HG02970 (cell line): ENCODE measurements around the gene TRIM15.

Source experiments
- ATAC-seq: cut with Tn5 transposase; IDR thresholded peaks from one replicate; pipeline ENCODE4 v1.9.1; 2021; ENCODE audit warnings: mild to moderate bottlenecking, moderate library complexity, moderate number of reproducible peaks; ENCODE audit not compliant: unreplicated experiment, low FRiP score

The TRIM15 gene

DNA sequence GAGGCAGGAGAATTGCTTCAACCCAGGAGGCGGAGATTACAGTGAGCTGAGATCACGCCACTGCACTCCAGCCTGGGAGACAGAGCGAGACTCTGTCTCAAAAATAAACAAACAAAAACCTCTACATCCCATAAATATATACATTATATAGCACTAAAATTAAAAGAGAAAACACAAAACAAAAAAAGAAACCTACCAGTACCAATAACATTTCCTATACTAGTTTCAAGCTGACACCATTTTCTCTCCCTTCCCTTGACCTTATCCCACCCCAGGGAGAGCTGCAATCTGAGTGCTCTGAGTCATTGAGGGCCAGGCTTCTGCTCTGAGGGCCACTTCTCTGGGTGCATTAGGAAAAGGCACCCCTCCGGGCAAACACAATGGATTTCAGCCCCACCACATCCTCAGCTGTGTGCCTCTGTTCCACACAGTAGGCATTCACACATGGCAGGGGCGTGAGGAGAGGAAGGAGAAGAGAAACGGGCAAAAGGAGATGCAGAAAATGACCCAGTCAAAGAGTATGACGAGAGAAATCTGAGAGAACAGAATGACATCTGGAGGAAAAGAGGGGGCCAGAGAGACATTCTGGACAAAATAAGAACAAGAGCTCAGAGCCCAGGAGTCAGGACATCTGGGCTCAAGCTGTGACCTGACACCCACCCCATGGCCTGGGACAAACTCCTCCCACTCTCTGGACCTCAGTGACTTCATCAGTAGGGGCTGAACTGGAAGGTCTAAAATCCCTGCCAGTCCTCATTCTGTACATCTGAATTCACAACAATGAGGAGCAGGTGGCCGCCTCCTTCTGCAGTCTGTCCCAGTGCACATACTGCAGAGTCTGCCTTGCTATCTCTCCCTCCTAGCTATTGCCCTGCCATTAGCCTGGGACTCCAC lies 31.7 kb downstream of the TRIM15 start:
- ATAC-seq, result no peak

DNA sequence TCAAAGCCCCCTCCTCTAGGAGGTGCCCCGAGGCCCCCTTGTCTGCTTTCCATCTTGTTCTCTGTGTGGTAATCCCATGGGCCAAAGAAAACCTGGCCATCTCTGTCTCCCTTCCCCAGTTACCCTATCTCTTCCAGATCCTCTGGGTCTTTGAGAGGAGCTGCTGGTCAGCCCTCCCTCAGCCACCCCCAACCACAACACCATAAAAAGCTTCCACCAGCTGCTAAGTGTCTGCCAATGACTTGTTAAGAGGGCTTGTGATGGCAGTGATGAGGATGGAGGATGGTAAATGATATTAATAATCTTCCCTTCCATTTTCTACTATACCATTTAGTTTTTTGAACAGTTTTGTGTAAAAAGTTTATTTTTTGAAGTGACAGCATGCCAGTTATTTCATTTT lies 32.6 kb downstream of the TRIM15 start:
- no peak for ATAC-seq

DNA sequence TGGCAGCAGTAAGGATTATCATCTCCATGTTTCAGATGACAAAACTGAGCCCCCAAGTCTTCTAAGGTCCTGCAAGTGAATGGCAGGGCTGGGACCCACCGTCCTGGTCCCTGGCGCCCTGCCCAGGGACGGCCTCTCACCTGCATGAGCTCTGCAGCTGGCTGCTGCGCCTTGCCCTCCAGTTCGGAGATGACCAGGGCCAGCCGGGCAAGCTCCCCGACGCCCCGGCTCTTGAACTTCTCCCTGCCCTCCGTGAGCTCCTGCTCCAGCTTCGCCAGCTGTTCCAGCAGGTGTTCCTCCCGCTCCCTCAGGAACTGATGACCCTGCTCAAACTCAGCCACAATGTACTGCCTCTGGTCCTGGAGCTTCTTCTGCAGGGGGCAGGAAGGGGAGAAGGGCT lies 33.0 kb downstream of the TRIM15 start:
- ATAC-seq, result no peak

DNA sequence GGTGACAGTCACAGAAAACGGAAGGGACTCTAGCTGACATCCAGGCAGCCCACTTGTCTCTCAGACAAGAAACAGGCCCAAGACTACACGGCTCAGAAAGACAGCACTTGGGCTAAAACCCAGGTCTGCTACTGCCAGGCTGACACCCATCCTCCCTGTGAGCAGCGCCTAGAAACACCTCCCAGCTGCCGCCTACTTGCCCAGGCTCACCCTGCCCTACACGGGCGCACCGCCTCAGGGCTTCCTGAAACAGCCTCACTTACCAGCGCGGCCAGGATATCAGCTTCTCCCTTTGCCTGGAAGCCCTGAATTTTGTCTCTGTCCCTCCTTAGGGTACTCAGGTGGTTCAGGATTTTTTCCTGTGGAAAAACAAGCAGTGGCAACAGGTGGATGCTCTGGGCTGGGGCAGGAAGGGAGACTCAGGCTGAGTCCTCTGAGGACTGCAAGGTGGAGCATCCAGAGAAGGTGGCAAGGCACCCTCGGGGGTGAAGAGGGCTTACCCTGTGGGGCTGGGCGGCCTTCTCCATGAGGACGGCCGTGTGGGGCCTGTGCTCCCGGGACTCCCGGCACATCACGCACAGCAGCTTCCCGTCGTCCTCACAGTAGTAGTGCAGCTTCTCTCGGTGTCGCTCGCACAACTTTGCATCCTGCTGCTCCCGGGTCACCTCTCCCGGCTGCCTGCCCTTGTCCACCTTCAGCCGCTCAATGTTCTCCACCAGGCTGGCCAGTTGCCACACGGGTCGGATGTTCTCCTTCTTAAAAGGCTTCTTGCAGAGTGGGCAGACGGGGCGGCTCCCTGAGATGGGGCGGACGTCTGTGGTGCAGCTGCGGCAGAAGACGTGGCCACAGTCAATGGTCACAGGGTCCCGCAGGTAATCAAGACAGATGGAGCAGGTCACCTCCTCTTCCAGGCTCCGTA lies 35.1 kb downstream of the TRIM15 start:
- no peak for ATAC-seq

DNA sequence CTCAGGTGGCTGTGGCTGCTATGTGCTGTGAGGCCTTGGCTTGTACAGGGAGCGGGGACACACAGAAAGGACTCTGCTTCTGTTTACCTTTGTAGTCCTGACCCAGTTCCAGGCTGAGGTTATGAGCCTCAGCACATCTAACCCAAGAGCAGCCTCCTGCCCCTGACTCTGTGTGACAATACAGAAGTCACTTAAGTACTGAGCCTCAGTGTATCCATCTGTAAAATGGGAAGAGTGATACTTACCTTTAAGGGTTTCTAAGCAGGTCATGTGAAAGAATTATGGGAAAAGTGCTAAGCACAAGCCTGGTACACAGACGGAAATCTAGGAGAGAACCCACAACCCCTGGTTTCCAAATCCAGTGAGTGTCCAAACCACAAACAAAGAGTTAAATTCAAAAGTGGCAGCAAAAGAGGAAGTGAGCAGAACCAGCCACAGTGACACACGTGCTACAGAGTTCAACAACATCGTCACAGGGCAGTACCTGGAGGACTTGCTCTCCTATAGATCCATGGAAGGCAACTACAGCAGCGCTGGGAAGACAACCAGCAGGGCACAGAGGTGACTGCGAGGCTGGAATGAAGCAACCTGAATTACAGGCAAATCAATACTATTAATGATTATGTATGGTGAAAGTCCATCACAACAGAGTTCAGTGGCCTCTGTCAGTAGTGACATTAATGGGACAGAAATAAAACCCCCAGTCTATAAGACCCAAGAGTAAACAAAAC lies 37.4 kb downstream of the TRIM15 start:
- no peak for ATAC-seq

DNA sequence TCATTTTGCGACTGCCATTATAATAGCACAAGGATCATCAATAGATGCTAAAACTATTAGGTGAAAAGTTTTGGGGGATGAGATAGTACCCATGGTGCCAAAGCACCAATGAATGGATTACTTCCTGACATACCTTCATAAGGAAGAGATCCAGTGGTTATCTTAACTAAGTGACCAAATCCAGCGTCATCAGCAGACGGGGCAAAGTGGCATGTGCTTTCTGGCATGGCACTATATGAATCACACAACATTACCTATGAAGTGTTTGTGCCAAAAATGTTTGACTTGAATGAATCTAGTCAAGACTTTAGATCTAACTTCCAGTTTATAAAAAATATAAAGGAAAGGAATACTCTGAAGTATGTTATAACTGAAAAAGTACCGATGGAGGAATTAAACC lies 39.0 kb downstream of the TRIM15 start:
- no peak for ATAC-seq

DNA sequence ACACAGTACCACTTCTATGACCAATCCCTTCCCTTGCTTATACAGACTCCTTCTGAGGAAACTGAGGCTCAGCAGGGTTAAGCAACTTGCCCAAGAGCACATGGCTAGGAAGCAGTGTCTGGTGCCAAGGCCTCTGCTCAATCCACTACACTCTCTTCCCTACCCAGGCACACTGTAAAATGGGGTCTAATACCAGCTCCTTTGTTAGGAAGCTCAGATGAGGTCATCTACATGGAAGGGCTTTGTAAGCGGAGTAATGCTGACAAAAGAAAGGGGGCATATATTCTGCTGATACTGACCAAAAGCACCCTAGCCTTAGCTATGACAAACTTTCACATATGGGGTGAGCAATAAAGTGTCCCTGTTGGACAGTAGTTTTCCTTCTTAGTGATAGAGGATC lies 40.8 kb downstream of the TRIM15 start:
- no peak for ATAC-seq

DNA sequence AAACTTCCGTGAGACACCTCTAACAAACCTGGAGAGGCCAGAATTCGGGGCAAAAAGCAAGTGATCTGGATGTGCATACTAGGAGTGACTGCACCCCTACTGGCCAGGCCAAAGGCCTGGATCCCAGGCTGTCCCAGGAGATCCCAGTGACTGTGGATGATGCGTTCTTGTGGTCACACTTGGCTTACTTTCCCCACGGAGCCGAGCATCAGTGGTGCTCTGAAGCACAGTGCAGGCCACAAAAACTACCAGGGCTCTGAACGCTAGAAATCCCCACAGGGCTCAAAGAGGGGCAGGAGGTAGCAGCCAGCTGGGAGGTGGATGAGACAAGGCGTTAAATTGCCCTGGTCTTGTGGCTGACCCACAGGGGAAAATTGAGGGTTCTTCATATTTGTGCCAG lies 42.8 kb downstream of the TRIM15 start:
- ATAC-seq, result no peak

DNA sequence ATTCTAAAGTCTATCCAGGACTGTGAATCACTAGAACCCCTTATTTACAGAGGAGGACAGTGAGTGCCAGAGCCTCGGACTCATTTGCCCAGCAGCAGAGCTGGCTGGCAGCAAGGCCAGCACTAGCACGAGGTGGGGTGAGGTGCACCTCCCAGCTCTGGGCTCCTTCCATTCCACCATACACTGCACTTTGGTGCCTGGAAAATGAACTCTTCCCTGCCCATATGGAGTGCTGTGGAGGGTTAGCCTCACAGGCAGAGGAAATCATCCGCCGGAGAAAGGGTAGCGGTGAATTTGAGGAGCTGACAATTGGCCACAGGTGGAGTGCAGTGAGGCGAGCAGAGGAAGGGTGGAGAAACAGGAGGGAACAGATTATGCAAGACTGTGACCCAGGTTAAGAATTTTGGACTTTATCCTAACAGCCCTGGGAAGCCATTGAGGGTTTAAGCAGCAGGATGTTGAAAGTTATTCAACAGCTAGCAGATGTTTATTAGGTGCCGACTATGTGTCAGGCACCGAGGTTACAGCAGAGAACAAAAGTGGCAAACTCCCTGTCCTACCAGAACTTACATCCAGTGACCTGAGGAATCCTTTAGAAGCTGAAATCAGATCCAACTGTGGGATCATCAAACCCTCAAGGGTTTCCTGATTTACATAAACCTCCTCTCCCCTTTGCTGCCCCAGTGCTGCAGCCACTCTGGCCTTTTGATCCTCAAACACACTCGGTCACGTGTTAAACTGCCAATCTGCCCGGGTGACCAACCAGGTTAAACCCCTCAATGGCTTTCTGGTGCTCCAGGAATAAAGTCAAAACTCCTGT lies 43.7 kb downstream of the TRIM15 start:
- no peak for ATAC-seq

DNA sequence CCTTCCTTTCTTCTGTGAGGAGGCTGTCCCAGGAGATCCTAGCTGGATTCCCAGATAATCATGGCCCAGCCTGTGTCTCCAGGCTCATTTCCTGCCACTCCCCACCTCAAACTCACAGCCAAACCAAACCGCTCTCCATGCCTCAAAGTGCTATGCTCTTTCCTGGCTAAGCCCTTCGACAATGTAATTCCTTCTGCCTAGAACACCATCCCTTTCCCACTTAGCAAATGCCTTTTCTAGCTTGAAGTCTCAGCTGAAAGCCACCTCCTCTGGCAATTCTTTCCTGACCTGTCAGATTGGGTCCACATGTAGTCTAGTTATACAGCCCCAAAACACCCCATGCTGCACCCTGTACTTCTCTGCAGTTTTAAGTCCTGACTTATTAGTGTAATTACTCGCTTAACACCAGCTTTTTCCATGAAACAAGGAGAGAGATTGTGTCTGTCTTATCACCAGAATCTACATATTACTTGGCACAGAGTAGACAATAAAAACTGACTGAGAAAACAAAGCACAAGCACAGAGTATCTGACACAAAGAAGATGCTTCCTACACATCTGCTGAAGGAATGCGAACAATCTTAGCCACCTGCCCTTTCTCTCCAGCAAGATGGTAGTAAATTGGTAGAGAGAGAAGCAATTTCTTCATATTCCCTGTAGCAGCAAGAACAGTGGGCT lies 44.4 kb downstream of the TRIM15 start:
- no peak for ATAC-seq

DNA sequence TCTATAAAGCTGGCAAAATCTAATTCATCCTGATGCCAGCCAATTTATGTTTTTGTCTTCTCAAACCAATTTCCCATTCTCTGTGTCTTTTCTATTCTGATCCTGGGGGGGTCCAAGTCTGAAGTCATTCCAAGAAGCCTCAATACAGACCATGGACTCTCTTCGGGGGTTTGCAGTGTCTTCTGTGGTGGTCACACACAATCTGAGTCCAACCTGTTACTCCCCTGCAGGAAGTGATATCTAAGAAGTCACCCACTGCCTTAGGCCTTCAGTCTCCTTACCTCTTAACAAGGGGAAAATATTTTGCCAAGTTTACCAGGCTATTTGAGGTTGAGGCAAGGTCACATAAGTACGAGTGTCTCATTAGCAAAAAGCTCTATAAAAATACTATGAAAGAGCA lies 48.0 kb downstream of the TRIM15 start:
- no peak for ATAC-seq

DNA sequence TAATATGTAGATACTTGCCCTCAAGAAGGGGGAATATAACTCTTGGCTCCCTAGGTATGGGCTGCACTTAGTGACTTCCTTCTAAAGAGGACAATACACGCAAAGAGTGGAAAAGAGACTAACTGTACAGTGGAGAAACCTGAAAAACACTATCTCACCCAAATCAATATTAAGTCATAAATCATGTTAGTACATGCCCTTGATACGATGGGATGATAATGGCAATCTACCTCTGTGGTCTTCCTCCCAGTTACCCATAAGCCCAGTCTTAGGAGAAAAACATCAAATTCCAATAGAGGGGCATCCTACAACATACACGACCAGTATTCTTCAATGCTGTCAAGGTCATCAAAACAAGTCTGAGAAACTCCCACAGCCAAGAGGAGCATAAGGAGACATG lies 48.6 kb downstream of the TRIM15 start:
- ATAC-seq, result no peak

DNA sequence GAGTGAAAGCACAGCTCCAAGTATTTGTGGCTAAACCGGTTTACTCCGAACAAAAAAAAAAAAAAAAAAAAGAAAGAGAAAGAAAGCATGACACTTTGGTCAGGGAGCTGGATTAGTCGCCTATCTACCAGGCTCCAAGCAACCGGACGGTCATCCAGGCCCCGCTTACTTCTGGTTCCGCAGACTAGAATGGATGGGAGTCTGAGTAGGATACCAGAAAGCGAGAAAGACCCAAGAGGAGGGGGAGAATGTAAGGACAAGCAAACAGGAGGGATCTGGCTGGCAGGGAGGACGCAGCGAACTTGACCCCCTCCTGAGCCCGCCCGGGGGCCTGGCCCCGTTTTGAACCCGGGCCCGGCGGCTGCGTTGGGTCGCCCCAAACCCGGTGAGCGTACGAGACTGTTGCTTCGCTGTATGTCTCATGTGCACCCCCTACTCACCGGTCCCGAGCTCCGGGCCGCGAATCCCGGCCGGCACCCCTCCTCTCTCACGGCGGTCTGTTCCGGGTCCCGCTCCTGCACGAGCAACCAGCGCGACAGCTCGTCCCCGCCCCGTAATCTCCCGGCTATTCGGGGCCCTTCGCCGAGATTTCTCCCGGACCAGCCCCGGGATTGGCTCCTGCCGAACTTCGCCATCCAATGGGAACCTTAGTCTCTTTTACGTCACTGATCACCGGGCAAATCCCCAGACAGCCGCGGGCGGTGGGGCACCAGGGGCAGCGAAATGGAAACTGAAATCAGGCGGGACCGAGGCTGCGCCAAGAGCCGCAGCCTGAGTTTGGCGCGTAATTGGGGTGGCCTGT lies 49.7 kb downstream of the TRIM15 start, which contains the start of gene TRIM26:
TRIM26 (minus strand) TSS at position 542 of the 802 bp plus-strand sequence. CDS start 14,303 bp downstream, outside the sequence.
- ATAC-seq, result peak; percentile 86

DNA sequence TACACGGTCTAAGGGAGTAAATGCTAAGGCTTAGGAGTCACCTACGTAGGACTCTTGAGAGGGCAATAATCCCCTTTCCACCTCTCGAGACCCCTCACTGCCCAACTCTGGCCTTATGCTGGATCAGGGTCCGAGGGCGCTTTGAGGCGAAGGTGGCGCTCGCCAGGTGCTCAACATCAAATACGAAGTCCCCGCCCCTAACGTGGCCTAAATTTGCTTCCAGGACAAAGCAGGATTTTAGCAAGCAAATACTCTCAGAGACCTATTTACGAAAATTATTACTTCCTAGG lies 50.3 kb downstream of the TRIM15 start:
- no peak for ATAC-seq

DNA sequence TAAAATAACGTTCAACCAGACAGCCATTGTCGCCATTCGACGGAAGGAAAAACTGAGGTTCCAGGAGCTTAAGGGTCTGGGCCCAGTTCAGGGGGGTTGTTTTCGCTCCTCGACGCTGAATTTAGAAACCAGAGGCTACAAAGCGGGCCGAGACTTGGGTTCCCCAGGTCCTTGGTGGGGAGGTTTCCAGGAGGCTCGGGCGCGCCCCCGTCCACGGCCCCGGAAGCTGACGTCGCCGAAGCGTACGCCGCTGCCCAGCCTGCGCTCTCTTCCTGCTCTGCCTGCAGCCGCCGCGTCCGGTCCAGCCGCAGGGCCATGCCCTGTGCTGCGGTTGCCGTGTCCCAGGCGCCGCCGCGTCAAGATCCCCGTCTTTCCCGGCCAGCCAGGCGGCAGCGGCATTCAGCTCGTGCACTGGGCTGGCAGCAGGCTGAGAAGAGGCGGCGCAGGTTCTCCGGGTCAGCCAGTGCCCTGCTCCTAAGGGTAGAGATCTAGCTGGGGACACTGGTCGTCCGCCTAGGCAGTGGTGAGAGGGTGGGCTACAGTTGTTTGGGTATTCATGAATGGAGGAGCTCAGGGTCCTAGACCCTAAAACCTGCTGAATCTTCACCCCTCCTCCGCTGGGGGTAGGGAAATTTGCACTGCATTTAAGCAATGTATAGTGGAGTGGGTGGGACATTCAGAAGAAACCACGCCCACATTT lies 50.8 kb downstream of the TRIM15 start:
- ATAC-seq, result peak; percentile 48

DNA sequence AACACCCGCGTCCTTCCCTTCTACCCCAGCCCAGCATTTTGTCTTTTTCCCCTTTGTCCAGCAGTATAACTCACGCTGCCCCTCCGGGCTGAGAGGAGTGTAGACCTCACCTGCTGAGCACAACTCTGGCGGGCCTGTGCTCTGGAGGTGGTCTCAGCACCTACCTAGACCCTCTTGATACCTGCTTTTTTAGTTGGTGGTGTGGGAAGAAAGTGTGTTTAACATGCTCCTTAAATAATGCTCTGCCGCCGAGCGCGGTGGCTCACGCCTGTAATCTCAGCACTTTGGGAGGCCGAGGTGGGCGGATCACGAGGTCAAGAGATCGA lies 51.3 kb downstream of the TRIM15 start:
- ATAC-seq, result no peak

DNA sequence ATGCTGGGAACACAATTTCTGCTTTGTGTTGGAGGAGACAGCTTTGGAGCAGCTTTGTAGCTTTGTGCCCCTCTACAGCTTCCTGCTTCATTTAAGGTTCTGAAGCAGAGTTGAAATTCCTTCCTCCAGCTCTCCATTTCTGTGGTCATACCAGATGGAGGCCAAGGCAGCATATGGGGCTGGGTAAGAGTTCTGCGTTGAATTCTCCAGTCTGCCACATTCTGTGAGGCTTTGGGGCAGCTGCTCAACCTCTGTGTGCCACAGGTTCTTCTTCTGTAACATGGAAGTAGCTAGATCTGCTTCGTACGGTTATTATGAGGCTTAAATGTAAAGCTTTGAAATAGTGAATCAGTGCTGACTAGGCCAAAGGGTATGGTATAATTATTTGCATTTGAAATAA lies 52.8 kb downstream of the TRIM15 start:
- ATAC-seq, result no peak

DNA sequence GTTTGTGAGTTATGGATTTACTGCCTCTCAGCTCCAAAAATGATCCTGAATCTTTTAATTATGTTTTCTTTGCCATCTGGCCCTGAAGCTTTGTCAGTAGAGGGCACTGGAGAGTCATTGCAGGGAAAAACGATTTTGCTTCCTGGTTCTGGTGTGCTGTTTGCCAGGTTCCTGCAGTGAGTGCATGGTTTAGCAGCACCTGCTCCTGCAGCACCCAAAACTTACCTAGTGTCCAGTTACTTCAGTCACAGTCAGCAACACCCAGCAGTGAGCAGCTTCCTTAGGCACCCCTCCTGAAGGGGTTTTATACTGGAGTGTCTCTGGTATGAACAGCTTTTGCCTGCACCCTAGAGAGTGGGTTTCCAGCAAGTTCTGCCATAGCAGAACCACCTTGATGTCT lies 55.9 kb downstream of the TRIM15 start:
- ATAC-seq, result no peak
